Endothelial cell of umbilical vein (primary cell): ENCODE measurements around the gene GNAL. TPM values are rescaled to one million over a fixed set of nuclear protein-coding genes. Genes with fewer than 3 reads are reported as not detected.

ENCODE experiments used
- BruUV-seq: library from RNA; stranded (reverse); fragments of 400-500 nt; replicated peaks from 2 replicates; lab custom pipeline; 2021; lab: Mats Ljungman, UMichigan
- CTCF ChIA-PET: fragments of 300-600, 350-600 bp; sonication (Branson Sonifier 250); formaldehyde crosslinking; loops from one replicate; lab custom pipeline; 2021; ENCODE audit warnings: antibody characterized with exemption, inconsistent platforms; lab: Charles Lee
- POLR2A ChIA-PET: fragments of 300-600, 350-600 bp; sonication (Branson Sonifier 250); formaldehyde crosslinking; loops from one replicate; lab custom pipeline; 2021; ENCODE audit warnings: antibody characterized with exemption, inconsistent platforms; lab: Charles Lee
- DNase-seq: peaks from one replicate; pipeline ENCODE4 v3.0.0-alpha.2; 2011; ENCODE audit warnings: low read depth, low spot score
- FAIRE-seq: peaks from 2 replicates; lab custom pipeline; 2011; peaks lifted over from hg19 to GRCh38; lab: Jason Lieb, UNC
- H2AFZ ChIP-seq: 2 replicates; pipeline ENCODE4 v1.6.0; 2012; ENCODE audit warnings: low read depth, low read length, control low read depth, inconsistent platforms
- H3K27ac ChIP-seq: 2 replicates; pipeline ENCODE4 v1.5.1; 2011; ENCODE audit warnings: low read depth, mild to moderate bottlenecking, control low read depth, low read length, moderate library complexity; ENCODE audit not compliant: insufficient read depth
- H3K27me3 ChIP-seq, 2 experiments: 2 replicates each; pipeline versions ENCODE4 v1.6.0 to v1.6.1; 2011; ENCODE audit warnings: low read length in 2 of 2, mixed read lengths in 1 of 2; ENCODE audit not compliant: control insufficient read depth in 2 of 2, insufficient read depth in 2 of 2
- H3K36me3 ChIP-seq, 2 experiments: 2 replicates in 1 of 2; 3 replicates in 1 of 2; pipeline ENCODE4 v1.5.1; 2011; ENCODE audit warnings: low read length in 2 of 2, mild to moderate bottlenecking in 1 of 2, moderate library complexity in 1 of 2; ENCODE audit not compliant: control insufficient read depth in 2 of 2, insufficient read depth in 2 of 2; ENCODE audit errors: extremely low read depth in 1 of 2
- H3K4me1 ChIP-seq: 3 replicates; pipeline ENCODE4 v1.5.1; 2011; ENCODE audit warnings: mild to moderate bottlenecking, low read length; ENCODE audit not compliant: control insufficient read depth, insufficient read depth; ENCODE audit errors: extremely low read depth
- H3K4me2 ChIP-seq: 2 replicates; pipeline ENCODE4 v1.6.1; 2011; ENCODE audit warnings: low read length, control low read depth, mixed read lengths; ENCODE audit not compliant: insufficient read depth
- H3K4me3 ChIP-seq, 3 experiments: fragments of 200-600 bp in 1 of 3; sonication (generic), shearing (Covaris generic) in 1 of 3; replicated peaks in 1 of 3; 2 replicates each; pipeline ENCODE4 v1.5.1; 2011 to 2016; ENCODE audit warnings: control low read depth in 3 of 3, low read length in 3 of 3, mild to moderate bottlenecking in 2 of 3, inconsistent platforms in 1 of 3, low read depth in 1 of 3, moderate library complexity in 1 of 3; ENCODE audit not compliant: insufficient read depth in 1 of 3
- H3K79me2 ChIP-seq: 2 replicates; pipeline ENCODE4 v1.6.0; 2012; ENCODE audit warnings: low read length, inconsistent platforms; ENCODE audit not compliant: control insufficient read depth, insufficient read depth
- H3K9ac ChIP-seq: replicated peaks from 2 replicates; pipeline ENCODE3; 2011; ENCODE audit warnings: low read length, control low read depth; ENCODE audit not compliant: insufficient read depth; ENCODE audit errors: extremely low read depth
- H3K9me1 ChIP-seq: replicated peaks from 3 replicates; pipeline ENCODE4 v1.6.0; 2011; ENCODE audit warnings: mild to moderate bottlenecking, low read length; ENCODE audit not compliant: control insufficient read depth, insufficient read depth; ENCODE audit errors: extremely low read depth
- H3K9me3 ChIP-seq: replicated peaks from 2 replicates; pipeline ENCODE4 v1.5.1; 2012; ENCODE audit warnings: low read length, inconsistent platforms; ENCODE audit not compliant: control insufficient read depth, insufficient read depth
- H4K20me1 ChIP-seq: replicated peaks from 2 replicates; pipeline ENCODE3; 2011; ENCODE audit warnings: mild to moderate bottlenecking, low read length; ENCODE audit not compliant: control insufficient read depth, insufficient read depth; ENCODE audit errors: extremely low read depth
- CTCF ChIP-seq, 2 donors: IDR thresholded peaks; 1 replicate in 1 of 2; 2 replicates in 1 of 2; pipeline ENCODE4 v1.5.1; 2011; ENCODE audit warnings: low read length in 2 of 2, mild to moderate bottlenecking in 2 of 2, moderate library complexity in 2 of 2, control low read depth in 1 of 2, inconsistent platforms in 1 of 2, low read depth in 1 of 2; ENCODE audit not compliant: insufficient read depth in 1 of 2; ENCODE audit errors: extremely low read depth in 1 of 2
- EZH2 ChIP-seq: IDR thresholded peaks from 2 replicates; pipeline ENCODE4 v1.6.1; 2012; ENCODE audit warnings: borderline replicate concordance, low read depth, mild to moderate bottlenecking, moderate library complexity, low read length, inconsistent platforms; ENCODE audit not compliant: severe bottlenecking
- dilution Hi-C: fragments of 300-500 bp; cut with MboI; formaldehyde crosslinking; loops from one replicate; pipeline ENCODE4 v1.15.0; 2019; ENCODE audit warnings: low sequenced_read_pairs; ENCODE audit not compliant: extremely low pct_ligation_motif_present
- intact Hi-C: fragments of 100-400 bp; cut with micrococcal nuclease; formaldehyde crosslinking; loops from one replicate; pipeline ENCODE4 v1.10.0; 2022
- polyA plus RNA-seq, 4 experiments: library from polyadenylated mRNA; depleted of rRNA in 3 of 4; stranded (reverse) in 3 of 4; unstranded in 1 of 4; fragments of >200 nt; gene quantifications; 2 replicates each; pipeline versions ENCODE4 v1.2.1 to v1.2.3, GENCODE V29; 2011 to 2012; ENCODE audit warnings: missing spikeins in 1 of 4
- total RNA-seq: library from RNA; stranded (reverse); gene quantifications from 2 replicates; pipeline ENCODE4 v1.2.3, GENCODE V29; 2021
- TF ChIP-seq, protein P1 (sequence below): IDR thresholded peaks from 2 replicates; pipeline ENCODE4 v1.6.1; 2011; ENCODE audit not compliant: insufficient read depth, insufficient read length

Gene GNAL
- total and polyA plus RNA-seq, 2 donors (not counting 3 experiments of a cell fraction or from before 2014, with no cell fraction given), result 0.07 to 0.73 TPM

- Histone ChIP-seq H3K9ac (no peak overlapping the region), H3K4me2 (peak overlapping the region; percentile 79), H3K4me1 (peaks cover 32% of the 10 kb centered on the region), H2AFZ (peak overlapping the region; percentile 15), H3K27ac (peak overlapping the region; percentile 87), H3K9me3 (no peaks in the 10 kb centered on the region), H3K4me3 (no peak overlapping the region), H3K36me3 (no peaks in the 10 kb centered on the region), H3K9me1 (no peaks in the 10 kb centered on the region), H3K27me3 (no peaks in the 10 kb centered on the region), H3K79me2 (no peaks in the 10 kb centered on the region), H4K20me1 (no peaks in the 10 kb centered on the region)
- CTCF ChIA-PET, result interaction anchor here (1.1 to 1.3 kb wide), 3 partner anchors 79 to 134 kb away, joined by 3 read pairs; partner anchors contain the start of gene IMPA2
- intact Hi-C loops, result loop anchor here (2.0 kb wide), 1 partner anchor 48 kb away; the partner anchor contains the start of gene MPPE1
- FAIRE-seq (no peak), DNase-seq (no peak)
- POLR2A ChIA-PET, result no interaction called here
- dilution Hi-C loops, result no loop called here
- TF ChIP-seq CTCF (IDR thresholded peaks at IDR 0.05; ENCODE audit: extremely low read depth in 1 of 2, insufficient read depth in 1 of 2, low read depth in 1 of 2, low read length in 2 of 2) (no peak), EZH2 (no peak)
- TF ChIP-seq, protein P1, sequence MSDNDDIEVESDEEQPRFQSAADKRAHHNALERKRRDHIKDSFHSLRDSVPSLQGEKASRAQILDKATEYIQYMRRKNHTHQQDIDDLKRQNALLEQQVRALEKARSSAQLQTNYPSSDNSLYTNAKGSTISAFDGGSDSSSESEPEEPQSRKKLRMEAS, result no peak
- BruUV-seq, result no TSS peak
Observed at GRCh38 chr18:11860594-11861450, 171.8 kb downstream of the GNAL start.
